GM23338 (cell line): ENCODE results near the gene SLC7A14.

Experiments used
- CREB1 ChIP-seq: fragments of 250-450 bp; sonication (Bioruptor Pico); IDR thresholded peaks from 2 replicates; pipeline ENCODE4 v1.5.0; 2020; ENCODE audit warnings: low read depth, mild to moderate bottlenecking, moderate library complexity
- CTCF ChIP-seq, 2 experiments: fragments of 200-600 bp in 1 of 2; sonication (generic) in 1 of 2; conservative IDR thresholded peaks; 2 replicates each; pipeline versions ENCODE4 v1.5.1 to v1.6.1; 2016 to 2017; ENCODE audit warnings: antibody characterized with exemption in 2 of 2, low read depth in 2 of 2, mild to moderate bottlenecking in 2 of 2, moderate library complexity in 1 of 2
- EZH2 ChIP-seq: fragments of 200-600 bp; sonication (generic); IDR thresholded peaks from one replicate; pipeline ENCODE4 v1.8.0; 2017; ENCODE audit warnings: antibody characterized with exemption, mild to moderate bottlenecking, low read depth; ENCODE audit not compliant: unreplicated experiment
- EZH2phosphoT487 ChIP-seq: fragments of 200-600 bp; sonication (generic); IDR thresholded peaks from one replicate; pipeline ENCODE4 v1.8.1; 2018; ENCODE audit warnings: antibody characterized with exemption; ENCODE audit not compliant: unreplicated experiment
- JUNB ChIP-seq: IDR thresholded peaks from one replicate; pipeline ENCODE4 v1.6.1; 2016; ENCODE audit warnings: antibody characterized with exemption; ENCODE audit not compliant: unreplicated experiment
- NANOG ChIP-seq: IDR thresholded peaks from 2 replicates; pipeline ENCODE4 v1.6.1; 2016; ENCODE audit warnings: antibody characterized with exemption, borderline replicate concordance
- POLR2AphosphoS5 ChIP-seq: IDR thresholded peaks from 2 replicates; pipeline ENCODE4 v1.6.1; 2016; ENCODE audit warnings: antibody characterized with exemption, low read depth
- STAT1 ChIP-seq: IDR thresholded peaks from one replicate; pipeline ENCODE4 v1.6.1; 2016; ENCODE audit warnings: antibody characterized with exemption; ENCODE audit not compliant: unreplicated experiment
- ZNF114 ChIP-seq: fragments of 250-450 bp; sonication (Bioruptor Pico); IDR thresholded peaks from 2 replicates; pipeline ENCODE4 v1.5.0; 2020; ENCODE audit warnings: mild to moderate bottlenecking, moderate library complexity
- ZNF331 ChIP-seq: fragments of 250-450 bp; sonication (Bioruptor Pico); IDR thresholded peaks from 2 replicates; pipeline ENCODE4 v1.5.0; 2020; ENCODE audit warnings: low read depth, mild to moderate bottlenecking, moderate library complexity
- ZNF462 ChIP-seq: fragments of 250-450 bp; sonication (Bioruptor Pico); IDR thresholded peaks from 2 replicates; pipeline ENCODE4 v1.5.0; 2020; ENCODE audit warnings: mild to moderate bottlenecking, moderate library complexity
- TF ChIP-seq, protein P1 (sequence below): IDR thresholded peaks from 2 replicates; pipeline ENCODE4 v1.6.1; 2016; ENCODE audit warnings: antibody characterized with exemption
- TF ChIP-seq, protein P2 (sequence below): IDR thresholded peaks from one replicate; pipeline ENCODE4 v1.6.1; 2018; ENCODE audit warnings: antibody characterized with exemption; ENCODE audit not compliant: unreplicated experiment

DNA sequence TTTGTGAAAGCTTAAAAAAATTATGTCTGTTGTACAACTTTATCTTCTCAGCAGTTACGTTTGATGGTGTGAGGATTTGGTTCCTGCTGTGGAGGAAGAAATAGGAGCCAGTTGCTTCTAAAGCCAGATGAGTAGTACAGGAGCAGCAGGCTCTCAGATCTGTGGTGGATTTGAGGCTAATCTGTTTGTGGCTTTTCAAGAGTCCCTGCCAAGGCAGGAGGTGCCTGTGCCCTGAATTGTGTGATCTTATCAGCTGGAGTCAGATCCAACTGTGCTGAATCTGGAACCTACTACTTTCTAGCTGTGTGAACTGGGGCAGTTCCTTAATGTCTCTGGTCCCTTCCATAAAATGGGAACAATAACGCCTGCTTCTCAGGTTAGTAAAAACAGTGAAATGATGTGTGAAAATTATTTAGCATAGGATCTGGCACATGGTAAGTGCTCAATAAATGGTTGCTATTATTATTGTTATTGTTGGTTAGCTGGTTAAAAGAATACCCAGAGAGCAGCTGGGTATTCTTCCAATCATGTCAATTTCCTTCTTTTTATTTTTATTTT, 159.6 kb downstream of the SLC7A14 start:
- no peak for TF ChIP-seq CTCF (conservative IDR thresholded peaks at IDR 0.05; ENCODE audit: low read depth in 2 of 2)
- TF ChIP-seq POLR2AphosphoS5: no peak
- no peak for TF ChIP-seq EZH2
- TF ChIP-seq CREB1 (CRISPR knock-in tag): no peak
- no peak for TF ChIP-seq NANOG
- TF ChIP-seq, protein P1, sequence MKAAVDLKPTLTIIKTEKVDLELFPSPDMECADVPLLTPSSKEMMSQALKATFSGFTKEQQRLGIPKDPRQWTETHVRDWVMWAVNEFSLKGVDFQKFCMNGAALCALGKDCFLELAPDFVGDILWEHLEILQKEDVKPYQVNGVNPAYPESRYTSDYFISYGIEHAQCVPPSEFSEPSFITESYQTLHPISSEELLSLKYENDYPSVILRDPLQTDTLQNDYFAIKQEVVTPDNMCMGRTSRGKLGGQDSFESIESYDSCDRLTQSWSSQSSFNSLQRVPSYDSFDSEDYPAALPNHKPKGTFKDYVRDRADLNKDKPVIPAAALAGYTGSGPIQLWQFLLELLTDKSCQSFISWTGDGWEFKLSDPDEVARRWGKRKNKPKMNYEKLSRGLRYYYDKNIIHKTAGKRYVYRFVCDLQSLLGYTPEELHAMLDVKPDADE: no peak
- TF ChIP-seq, protein P2, sequence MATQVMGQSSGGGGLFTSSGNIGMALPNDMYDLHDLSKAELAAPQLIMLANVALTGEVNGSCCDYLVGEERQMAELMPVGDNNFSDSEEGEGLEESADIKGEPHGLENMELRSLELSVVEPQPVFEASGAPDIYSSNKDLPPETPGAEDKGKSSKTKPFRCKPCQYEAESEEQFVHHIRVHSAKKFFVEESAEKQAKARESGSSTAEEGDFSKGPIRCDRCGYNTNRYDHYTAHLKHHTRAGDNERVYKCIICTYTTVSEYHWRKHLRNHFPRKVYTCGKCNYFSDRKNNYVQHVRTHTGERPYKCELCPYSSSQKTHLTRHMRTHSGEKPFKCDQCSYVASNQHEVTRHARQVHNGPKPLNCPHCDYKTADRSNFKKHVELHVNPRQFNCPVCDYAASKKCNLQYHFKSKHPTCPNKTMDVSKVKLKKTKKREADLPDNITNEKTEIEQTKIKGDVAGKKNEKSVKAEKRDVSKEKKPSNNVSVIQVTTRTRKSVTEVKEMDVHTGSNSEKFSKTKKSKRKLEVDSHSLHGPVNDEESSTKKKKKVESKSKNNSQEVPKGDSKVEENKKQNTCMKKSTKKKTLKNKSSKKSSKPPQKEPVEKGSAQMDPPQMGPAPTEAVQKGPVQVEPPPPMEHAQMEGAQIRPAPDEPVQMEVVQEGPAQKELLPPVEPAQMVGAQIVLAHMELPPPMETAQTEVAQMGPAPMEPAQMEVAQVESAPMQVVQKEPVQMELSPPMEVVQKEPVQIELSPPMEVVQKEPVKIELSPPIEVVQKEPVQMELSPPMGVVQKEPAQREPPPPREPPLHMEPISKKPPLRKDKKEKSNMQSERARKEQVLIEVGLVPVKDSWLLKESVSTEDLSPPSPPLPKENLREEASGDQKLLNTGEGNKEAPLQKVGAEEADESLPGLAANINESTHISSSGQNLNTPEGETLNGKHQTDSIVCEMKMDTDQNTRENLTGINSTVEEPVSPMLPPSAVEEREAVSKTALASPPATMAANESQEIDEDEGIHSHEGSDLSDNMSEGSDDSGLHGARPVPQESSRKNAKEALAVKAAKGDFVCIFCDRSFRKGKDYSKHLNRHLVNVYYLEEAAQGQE: no peak
- TF ChIP-seq EZH2phosphoT487: no peak
- no peak for TF ChIP-seq ZNF114 (CRISPR knock-in tag)
- no peak for TF ChIP-seq JUNB
- no peak for TF ChIP-seq ZNF331
- no peak for TF ChIP-seq ZNF462 (CRISPR knock-in tag)
- no peak for TF ChIP-seq STAT1
